CD4-positive, alpha-beta memory T cell (primary cell): ENCODE results near the gene CSTPP1. TPM values are rescaled to one million over a fixed set of nuclear protein-coding genes. Genes with fewer than 3 reads are reported as not detected.
"Not testable (repeated sequence)": the region's sequence is repeated elsewhere in the genome, so short reads cannot be mapped to it uniquely, and the experiment has no call there.

Source experiments
- CTCF ChIA-PET: fragments of 350-600 bp; sonication (Branson Sonifier 250); formaldehyde crosslinking; loops from one replicate; lab custom pipeline; 2021; ENCODE audit warnings: inconsistent platforms; ENCODE audit not compliant: partially characterized antibody; lab: Charles Lee
- POLR2A ChIA-PET: fragments of 350-600 bp; sonication (Branson Sonifier 250); formaldehyde crosslinking; loops from one replicate; lab custom pipeline; 2021; ENCODE audit not compliant: partially characterized antibody; lab: Charles Lee
- DNase-seq, 5 donors: peaks; one replicate each; pipeline versions ENCODE4 v3.0.0 to v3.0.0-alpha.2; 2020 to 2022; ENCODE audit warnings: mixed read lengths in 1 of 5
- H3K27ac ChIP-seq: one replicate; pipeline ENCODE4 v1.7.0; 2013; ENCODE audit warnings: low read depth, low read length
- H3K27me3 ChIP-seq: 2 replicates; pipeline ENCODE4 v1.7.0; 2013; ENCODE audit warnings: mild to moderate bottlenecking, low read length, moderate library complexity; ENCODE audit not compliant: insufficient read depth
- H3K36me3 ChIP-seq: 2 replicates; pipeline ENCODE4 v1.7.0; 2013; ENCODE audit warnings: mild to moderate bottlenecking, low read length, moderate library complexity; ENCODE audit not compliant: insufficient read depth
- H3K4me1 ChIP-seq: 2 replicates; pipeline ENCODE4 v1.7.0; 2013; ENCODE audit warnings: mild to moderate bottlenecking, low read length, moderate library complexity; ENCODE audit not compliant: insufficient read depth
- H3K4me3 ChIP-seq, 2 donors: one replicate each; pipeline ENCODE4 v1.7.0; 2013; ENCODE audit warnings: low read length in 2 of 2, mild to moderate bottlenecking in 1 of 2
- H3K9me3 ChIP-seq, 2 donors: one replicate each; pipeline ENCODE4 v1.7.0; 2013; ENCODE audit warnings: low read length in 2 of 2, control low read depth in 1 of 2; ENCODE audit not compliant: control insufficient read depth in 1 of 2
- H3K27ac Mint-ChIP-seq, 7 donors: one replicate each; pipeline ENCODE4 v1.8.0; 2020 to 2021; ENCODE audit warnings: mixed read lengths in 7 of 7, mild to moderate bottlenecking in 6 of 7, inconsistent platforms in 3 of 7, moderate library complexity in 3 of 7
- H3K27me3 Mint-ChIP-seq, 2 donors: one replicate each; pipeline ENCODE4 v1.8.0; 2020 to 2021; ENCODE audit warnings: mixed read lengths in 2 of 2
- H3K36me3 Mint-ChIP-seq, 2 donors: one replicate each; pipeline ENCODE4 v1.8.0; 2020 to 2021; ENCODE audit warnings: mixed read lengths in 2 of 2, inconsistent platforms in 1 of 2, mild to moderate bottlenecking in 1 of 2
- H3K4me1 Mint-ChIP-seq, 4 donors: one replicate each; pipeline ENCODE4 v1.8.0; 2020 to 2021; ENCODE audit warnings: mixed read lengths in 4 of 4, mild to moderate bottlenecking in 1 of 4
- H3K4me3 Mint-ChIP-seq, 8 donors: one replicate each; pipeline ENCODE4 v1.8.0; 2020 to 2021; ENCODE audit warnings: mixed read lengths in 8 of 8, mild to moderate bottlenecking in 7 of 8, moderate library complexity in 6 of 8, inconsistent platforms in 3 of 8
- H3K9me3 Mint-ChIP-seq, 8 donors: one replicate each; pipeline ENCODE4 v1.8.0; 2020 to 2021; ENCODE audit warnings: mixed read lengths in 8 of 8, mild to moderate bottlenecking in 5 of 8, inconsistent platforms in 3 of 8, moderate library complexity in 1 of 8
- intact Hi-C: fragments of 100-400 bp; cut with micrococcal nuclease; formaldehyde crosslinking; loops from one replicate; pipeline ENCODE4 v1.15.1; 2023
- polyA plus RNA-seq, 2 donors: library from polyadenylated mRNA; unstranded; fragments of 300-500 nt; fragmentation: Illumina TruSeq; gene quantifications; one replicate each; pipeline ENCODE4 v1.2.3, GENCODE V29; 2021
- total RNA-seq, 2 experiments: library from RNA; stranded (reverse); gene quantifications; one replicate each; pipeline ENCODE4 v1.2.3, GENCODE V29; 2021

The CSTPP1 gene
- total and polyA plus RNA-seq, 4 experiments from 2014 or later, result 12.4 to 24.3 (median 17.8) TPM

- no peaks in the 10 kb centered on the region for H3K27me3 ChIP-seq
- H3K27me3 Mint-ChIP-seq, result no peaks in the 10 kb centered on the region
- CTCF ChIA-PET, result no interaction called here
- H3K27ac ChIP-seq, result no peak overlapping the region
- no peak overlapping the region for H3K27ac Mint-ChIP-seq
- POLR2A ChIA-PET, result no interaction called here
- no peaks in the 10 kb centered on the region for H3K4me1 ChIP-seq
- no peak overlapping the region for H3K4me3 ChIP-seq
- no peaks in the 10 kb centered on the region for H3K36me3 Mint-ChIP-seq
- DNase-seq, result no peak
- intact Hi-C loops, result no loop called here
- H3K4me1 Mint-ChIP-seq, result no peaks in the 10 kb centered on the region
- H3K9me3 ChIP-seq, result no peaks in the 10 kb centered on the region
- H3K36me3 ChIP-seq, result no peaks in the 10 kb centered on the region
- no peaks in the 10 kb centered on the region for H3K9me3 Mint-ChIP-seq
- no peak overlapping the region for H3K4me3 Mint-ChIP-seq
Observed at GRCh38 chr11:47070769-47071168, 134.2 kb downstream of the CSTPP1 start.

GRCh38 chr11:47071341-47071740, 134.8 kb downstream of the CSTPP1 start:
- no peak overlapping the region for H3K27ac ChIP-seq
- intact Hi-C loops, result no loop called here
- POLR2A ChIA-PET, result no interaction called here
- Mint-ChIP-seq H3K27ac (no peak overlapping the region), H3K4me3 (no peak overlapping the region), H3K4me1 (no peaks in the 10 kb centered on the region), H3K36me3 (no peaks in the 10 kb centered on the region), H3K9me3 (no peaks in the 10 kb centered on the region), H3K27me3 (no peaks in the 10 kb centered on the region)
- H3K9me3 ChIP-seq, result no peaks in the 10 kb centered on the region
- H3K4me1 ChIP-seq, result no peaks in the 10 kb centered on the region
- DNase-seq, result no peak
- no peaks in the 10 kb centered on the region for H3K36me3 ChIP-seq
- H3K4me3 ChIP-seq, result no peak overlapping the region
- CTCF ChIA-PET, result no interaction called here
- H3K27me3 ChIP-seq, result no peaks in the 10 kb centered on the region

DNA sequence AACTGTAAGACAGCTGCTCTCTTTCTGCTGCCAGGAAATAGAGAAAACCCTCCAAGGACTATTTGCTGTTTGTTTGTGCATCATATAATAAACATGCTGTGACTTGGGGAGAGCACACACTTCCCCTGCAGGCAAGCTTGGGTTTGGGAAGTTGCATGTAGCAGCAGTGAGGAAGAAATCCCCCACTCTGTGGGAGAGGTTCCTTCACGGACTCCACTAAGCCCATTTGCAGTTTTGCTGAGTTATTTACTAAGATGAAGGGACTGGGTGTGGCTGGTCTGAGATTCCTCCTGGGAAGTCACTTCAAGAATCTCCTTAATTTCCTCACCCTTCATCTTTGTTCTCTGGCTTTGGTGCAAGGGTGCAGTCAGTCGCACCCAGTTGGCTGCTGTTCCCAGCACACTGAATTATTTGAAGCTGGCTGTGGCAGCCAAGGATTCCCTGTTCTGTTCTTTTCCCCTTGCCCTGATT, 135.3 kb downstream of the CSTPP1 start:
- Histone ChIP-seq H3K4me3 (no peak overlapping the region), H3K27me3 (no peaks in the 10 kb centered on the region), H3K4me1 (no peaks in the 10 kb centered on the region), H3K27ac (no peak overlapping the region), H3K36me3 (no peaks in the 10 kb centered on the region), H3K9me3 (no peaks in the 10 kb centered on the region)
- intact Hi-C loops, result no loop called here
- Mint-ChIP-seq H3K9me3 (no peaks in the 10 kb centered on the region), H3K27me3 (no peaks in the 10 kb centered on the region), H3K4me3 (no peak overlapping the region), H3K27ac (no peak overlapping the region), H3K36me3 (no peaks in the 10 kb centered on the region), H3K4me1 (no peaks in the 10 kb centered on the region)
- ChIA-PET CTCF (no interaction called here), POLR2A (no interaction called here)
- no peak for DNase-seq

DNA sequence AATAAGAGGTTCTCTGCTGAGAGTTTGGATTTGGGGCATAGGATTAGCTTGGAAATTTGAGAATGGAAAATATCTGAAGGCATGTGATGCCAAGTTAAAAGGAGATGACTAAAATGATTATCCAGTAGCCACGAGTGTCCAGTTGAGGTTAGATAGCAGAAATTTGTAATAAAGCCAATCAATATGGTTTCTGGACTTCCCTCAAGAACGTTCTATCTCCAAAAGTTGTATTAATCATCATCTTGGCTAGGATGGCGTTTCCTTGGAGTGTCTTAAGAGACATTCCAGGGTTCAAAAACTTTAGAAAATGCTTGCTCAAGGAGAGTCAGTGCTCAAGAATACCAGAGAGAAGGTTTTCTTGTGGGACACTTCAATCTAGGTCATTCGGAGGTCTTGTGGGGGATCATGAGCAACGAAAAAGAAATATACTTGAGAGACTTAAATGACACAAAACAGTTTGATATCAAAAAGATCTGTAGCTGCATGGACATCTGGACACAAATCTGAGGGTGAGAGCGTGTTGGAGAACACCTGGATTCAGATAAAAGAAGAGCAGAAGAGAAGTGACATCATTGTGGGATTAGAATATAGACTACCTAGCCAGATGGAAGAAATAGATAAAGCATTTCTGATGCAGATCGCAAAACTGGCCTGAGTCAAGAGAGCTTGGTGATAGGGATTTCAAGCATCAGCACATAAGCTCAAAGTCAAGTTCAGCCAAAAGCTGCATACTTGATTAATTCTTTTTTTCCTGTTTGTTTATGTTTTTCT, 142.4 kb downstream of the CSTPP1 start:
- no peaks in the 10 kb centered on the region for H3K9me3 Mint-ChIP-seq
- Histone ChIP-seq H3K4me1 (no peaks in the 10 kb centered on the region), H3K27ac (no peak overlapping the region), H3K9me3 (no peaks in the 10 kb centered on the region), H3K36me3 (no peaks in the 10 kb centered on the region), H3K27me3 (no peaks in the 10 kb centered on the region), H3K4me3 (no peak overlapping the region)
- H3K27me3 Mint-ChIP-seq, result no peaks in the 10 kb centered on the region
- ChIA-PET POLR2A (no interaction called here), CTCF (no interaction called here)
- no peak for DNase-seq
- no peaks in the 10 kb centered on the region for H3K4me1 Mint-ChIP-seq
- peaks cover 0 to 3% of the 10 kb centered on the region in 2 donors for H3K36me3 Mint-ChIP-seq
- no peak overlapping the region for H3K4me3 Mint-ChIP-seq
- intact Hi-C loops, result no loop called here
- H3K27ac Mint-ChIP-seq, result no peak overlapping the region

DNA sequence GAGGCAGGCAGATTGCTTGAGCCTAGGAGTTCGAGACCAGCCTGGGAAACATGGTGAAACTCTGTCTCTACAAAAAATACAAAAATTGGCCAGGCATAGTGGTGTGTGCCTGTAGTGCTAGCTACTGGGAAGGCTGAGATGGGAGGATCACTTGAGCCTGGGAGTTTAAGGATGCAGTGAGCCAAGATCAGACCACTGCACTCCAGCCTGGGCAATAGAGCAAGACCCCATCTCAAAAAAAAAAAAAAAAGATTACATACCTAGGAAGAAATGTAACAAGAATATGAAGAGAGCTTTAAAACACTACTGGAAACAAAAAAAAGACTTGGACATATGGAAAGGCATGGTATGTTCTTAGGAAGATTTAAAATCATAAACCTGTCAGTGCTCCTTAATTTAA, 144.2 kb downstream of the CSTPP1 start:
- H3K4me3 ChIP-seq, H3K27me3 ChIP-seq, H3K27me3 Mint-ChIP-seq, H3K27ac ChIP-seq, H3K4me3 Mint-ChIP-seq, H3K4me1 Mint-ChIP-seq, intact Hi-C loops, POLR2A ChIA-PET, DNase-seq, H3K36me3 Mint-ChIP-seq, H3K4me1 ChIP-seq, H3K9me3 ChIP-seq, H3K27ac Mint-ChIP-seq, H3K36me3 ChIP-seq, H3K9me3 Mint-ChIP-seq: not testable (repeated sequence)
- CTCF ChIA-PET, result interaction anchor here (0.6 to 1.3 kb wide), 3 partner anchors 14 to 200 kb away, joined by 3 to 6 read pairs (median 4); no protein-coding TSS in a partner anchor

DNA sequence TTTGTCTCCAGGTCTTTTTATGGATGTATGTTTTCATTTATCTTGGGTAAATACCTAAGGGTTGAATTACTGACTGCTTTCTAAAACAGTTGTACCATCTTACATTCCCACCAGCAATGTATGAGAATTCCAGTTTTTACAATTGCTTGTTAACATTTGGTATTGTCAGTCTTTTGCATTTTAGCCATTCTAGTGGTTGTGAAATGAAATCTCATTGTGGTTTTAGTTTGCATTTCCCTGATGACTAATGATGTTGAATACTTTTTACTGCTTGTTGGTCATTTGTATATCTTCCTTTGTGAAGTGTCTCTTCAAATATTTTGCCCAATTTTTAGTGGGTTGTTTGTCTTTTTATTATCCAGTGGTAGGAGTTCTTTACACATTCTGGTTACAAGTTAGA, 147.4 kb downstream of the CSTPP1 start:
- Mint-ChIP-seq H3K27me3 (no peaks in the 10 kb centered on the region), H3K4me3 (no peak overlapping the region), H3K4me1 (no peaks in the 10 kb centered on the region), H3K36me3 (no peaks in the 10 kb centered on the region), H3K9me3 (no peaks in the 10 kb centered on the region), H3K27ac (no peak overlapping the region)
- H3K4me1 ChIP-seq, result no peaks in the 10 kb centered on the region
- no peak for DNase-seq
- CTCF ChIA-PET, result no interaction called here
- no peaks in the 10 kb centered on the region for H3K36me3 ChIP-seq
- intact Hi-C loops, result no loop called here
- no peaks in the 10 kb centered on the region for H3K27me3 ChIP-seq
- no peak overlapping the region for H3K27ac ChIP-seq
- POLR2A ChIA-PET, result no interaction called here
- H3K4me3 ChIP-seq, result no peak overlapping the region
- no peaks in the 10 kb centered on the region for H3K9me3 ChIP-seq

DNA sequence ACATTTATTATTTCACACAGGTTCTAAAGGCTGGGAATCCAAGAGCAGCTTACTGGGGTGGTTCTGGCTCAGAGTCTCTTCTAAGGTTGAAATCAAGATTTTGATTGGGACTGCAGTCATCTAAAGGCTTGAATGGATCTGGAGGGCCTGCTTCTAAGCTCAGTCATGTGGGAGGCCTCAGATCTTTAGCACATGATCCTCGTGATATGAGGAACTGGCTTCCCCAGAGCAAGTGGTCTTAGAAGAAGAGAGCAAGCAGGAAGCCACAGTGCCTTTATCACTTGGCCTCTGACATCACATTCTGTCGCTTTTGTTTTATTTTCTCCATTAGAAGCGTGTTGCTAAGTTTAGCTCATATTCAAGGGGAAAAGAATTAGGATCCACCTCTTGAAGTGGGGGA, 151.2 kb downstream of the CSTPP1 start:
- Mint-ChIP-seq H3K27me3 (no peaks in the 10 kb centered on the region), H3K4me1 (peaks cover 0 to 1% (median 0%) of the 10 kb centered on the region in 4 donors), H3K9me3 (no peaks in the 10 kb centered on the region), H3K4me3 (no peak overlapping the region), H3K27ac (no peak overlapping the region), H3K36me3 (no peaks in the 10 kb centered on the region)
- no peak for DNase-seq
- POLR2A ChIA-PET, result no interaction called here
- Histone ChIP-seq H3K36me3 (no peaks in the 10 kb centered on the region), H3K9me3 (no peaks in the 10 kb centered on the region), H3K27me3 (no peaks in the 10 kb centered on the region), H3K4me1 (no peaks in the 10 kb centered on the region), H3K27ac (no peak overlapping the region), H3K4me3 (no peak overlapping the region)
- intact Hi-C loops, result no loop called here
- CTCF ChIA-PET, result interaction anchor here (0.9 kb wide), 1 partner anchor 14 kb away, joined by 3 read pairs; no protein-coding TSS in a partner anchor
